ENCODE results near the gene INTS1. TPM values are rescaled to one million over a fixed set of nuclear protein-coding genes. Genes with fewer than 3 reads are reported as not detected.

The INTS1 gene
- total and polyA plus RNA-seq, 11 donors: 35.5 to 67.4 (median 45.3) TPM

GRCh38 chr7:1548438-1548831, 44.2 kb upstream of the INTS1 start:
- no peaks in the 10 kb centered on the region for H3K27me3 ChIP-seq
- DNase-seq: peak in 1 of 5 donors; percentile 51
- no peak overlapping the region for H3K4me3 ChIP-seq
- intact Hi-C loops (cut with DNase I): no loop called here
- no peak for ATAC-seq
- H3K36me3 ChIP-seq: peaks cover 0 to 10% (median 4%) of the 10 kb centered on the region in 9 donors
- 73 to 83% (median 76%) methylated on average over 17 of the region's 17 CpGs for WGBS, 4 donors
- peaks cover 0 to 15% (median 5%) of the 10 kb centered on the region in 12 donors for H3K4me1 ChIP-seq
- TF ChIP-seq POLR2A (IDR thresholded peaks at IDR 0.05) (no peak), CTCF (IDR thresholded peaks at IDR 0.05) (no peak)
- H3K27ac ChIP-seq: no peak overlapping the region
- H3K9me3 ChIP-seq: no peaks in the 10 kb centered on the region

DNA sequence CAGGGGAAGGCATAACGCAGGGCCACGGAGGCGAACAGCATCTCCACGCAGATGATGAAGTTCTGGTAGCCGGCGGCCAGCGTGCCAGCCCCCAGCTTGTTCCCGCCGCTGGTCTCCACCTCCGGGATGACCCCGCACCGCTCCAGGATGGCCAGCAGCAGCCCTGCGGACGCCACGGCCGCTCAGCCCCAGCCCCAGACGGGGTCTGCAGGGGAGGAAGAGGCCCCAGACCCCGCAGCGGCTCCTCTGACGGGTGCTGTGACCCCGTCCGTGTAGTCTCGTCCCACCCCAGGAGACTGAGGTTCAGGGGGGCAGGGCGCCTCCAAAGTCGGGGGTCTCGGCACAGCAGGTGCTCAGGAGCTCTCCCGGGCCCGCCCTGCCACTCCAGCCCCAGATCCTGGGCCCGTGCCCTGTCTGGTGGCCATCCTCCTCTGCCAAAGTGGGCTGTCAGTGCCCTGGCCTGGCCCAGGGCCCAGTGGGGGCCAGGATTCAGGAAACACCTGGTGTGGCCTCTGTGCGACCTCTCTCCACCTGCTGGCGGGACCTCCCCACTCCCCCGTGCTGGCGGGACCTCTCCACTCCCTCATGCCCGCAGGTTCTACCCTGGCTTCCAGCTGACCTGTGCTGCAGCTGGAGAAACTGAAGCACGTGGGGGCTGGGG, 43.7 kb upstream of the INTS1 start:
- no peak overlapping the region for H3K4me3 ChIP-seq
- H3K36me3 ChIP-seq: peaks cover 0 to 12% (median 4%) of the 10 kb centered on the region in 9 donors
- DNase-seq: no peak
- H3K27ac ChIP-seq: no peak overlapping the region
- intact Hi-C loops (cut with DNase I): no loop called here
- no peak for ATAC-seq
- no peaks in the 10 kb centered on the region for H3K27me3 ChIP-seq
- peaks cover 0 to 15% (median 7%) of the 10 kb centered on the region in 12 donors for H3K4me1 ChIP-seq
- TF ChIP-seq POLR2A (IDR thresholded peaks at IDR 0.05): no peak
- no peak for TF ChIP-seq CTCF (IDR thresholded peaks at IDR 0.05)
- WGBS, 4 donors: 74 to 94% (median 81%) methylated on average over 15 to 35 of the region's 35 CpGs
- no peaks in the 10 kb centered on the region for H3K9me3 ChIP-seq

DNA sequence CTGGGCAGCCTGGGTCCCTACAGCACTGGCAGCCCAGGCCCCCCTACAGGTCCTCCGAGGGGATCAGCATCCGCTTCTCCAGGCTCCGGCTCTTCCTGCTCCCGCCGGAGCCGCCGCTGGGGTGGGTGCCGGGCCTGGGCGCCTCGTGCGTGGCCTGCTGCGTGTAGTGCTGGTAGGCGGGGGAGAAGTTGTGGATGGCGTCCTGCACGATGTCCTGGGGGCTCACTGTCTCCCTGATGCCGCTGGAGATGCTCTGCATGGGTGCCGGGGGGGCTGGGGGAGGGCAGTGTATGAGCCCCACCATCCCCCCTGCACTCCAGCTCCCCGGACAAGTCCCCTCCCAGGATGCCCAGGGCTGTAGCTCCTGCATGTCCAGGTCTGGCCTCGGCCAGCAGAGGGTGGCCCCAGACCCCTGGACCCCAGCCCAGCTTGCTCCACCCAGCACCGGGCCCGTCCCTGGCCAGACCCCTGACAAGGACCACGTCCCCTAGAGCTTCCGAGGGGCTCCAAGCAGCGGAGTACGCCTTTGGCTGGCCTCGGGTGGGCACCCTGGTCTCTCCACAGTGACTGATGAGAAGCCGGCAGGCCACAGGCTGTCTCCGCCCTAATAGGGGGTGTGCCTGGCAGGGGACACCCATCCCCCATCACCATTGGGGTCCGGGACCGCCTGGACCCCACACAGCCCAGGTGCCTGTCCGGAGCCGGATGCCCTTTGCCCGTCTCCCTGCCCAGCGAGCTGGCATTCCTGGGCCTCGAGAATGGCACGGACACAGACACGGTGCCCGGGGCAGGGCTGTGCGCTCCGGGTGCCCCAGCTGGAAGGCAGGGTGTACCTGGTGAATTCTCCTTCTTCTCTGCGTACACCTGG, 43.0 kb upstream of the INTS1 start:
- Histone ChIP-seq H3K27me3 (no peaks in the 10 kb centered on the region), H3K4me1 (peaks cover 0 to 15% (median 7%) of the 10 kb centered on the region in 12 donors), H3K9me3 (no peaks in the 10 kb centered on the region), H3K4me3 (no peak overlapping the region), H3K27ac (no peak overlapping the region), H3K36me3 (peaks cover 0 to 20% (median 12%) of the 10 kb centered on the region in 9 donors)
- 88 to 96% (median 90%) methylated on average over 27 to 41 of the region's 41 CpGs for WGBS, 4 donors
- DNase-seq: no peak
- no peak for TF ChIP-seq POLR2A (IDR thresholded peaks at IDR 0.05)
- no peak for TF ChIP-seq CTCF (IDR thresholded peaks at IDR 0.05)
- intact Hi-C loops (cut with DNase I): no loop called here
- ATAC-seq: no peak

- H3K36me3 ChIP-seq: peaks cover 0 to 27% (median 19%) of the 10 kb centered on the region in 9 donors
- no peak overlapping the region for H3K27ac ChIP-seq
- H3K4me3 ChIP-seq: no peak overlapping the region
- no peaks in the 10 kb centered on the region for H3K9me3 ChIP-seq
- no peak for TF ChIP-seq CTCF (IDR thresholded peaks at IDR 0.05)
- TF ChIP-seq POLR2A (IDR thresholded peaks at IDR 0.05): no peak
- intact Hi-C loops (cut with DNase I): no loop called here
- 81 to 84% (median 84%) methylated on average over 17 to 28 of the region's 28 CpGs for WGBS, 4 donors
- no peak for ATAC-seq
- no peak for DNase-seq
- H3K27me3 ChIP-seq: no peaks in the 10 kb centered on the region
- H3K4me1 ChIP-seq: peaks cover 0 to 15% (median 7%) of the 10 kb centered on the region in 12 donors
Observed at GRCh38 chr7:1546274-1546908, 42.2 kb upstream of the INTS1 start.

Measured in heart left ventricle (tissue), 16 donors.